IMR-90 (cell line): Measurements from ENCODE around the gene IMP3. TPM values are rescaled to one million over a fixed set of nuclear protein-coding genes. Genes with fewer than 3 reads are reported as not detected.

ENCODE experiments used
- ATAC-seq: fragments of 200-7000 bp; cut with Tn5 transposase; 2 replicates; pipeline ENCODE4 v1.9.1; 2020; ENCODE audit warnings: low read depth, mild to moderate bottlenecking, moderate library complexity
- BruUV-seq: library from RNA; stranded (reverse); fragments of 400-500 nt; replicated peaks from 2 replicates; lab custom pipeline; 2021; lab: Mats Ljungman, UMichigan
- CTCF ChIA-PET: fragments of 300-600 bp; formaldehyde crosslinking; extraction: SDS; loops from one replicate; lab custom pipeline; 2021; ENCODE audit warnings: antibody characterized with exemption; lab: Yijun Ruan, JAX
- POLR2A ChIA-PET: fragments of 300-600 bp; sonication (Branson Sonifier 250); formaldehyde crosslinking; loops from one replicate; lab custom pipeline; 2022; ENCODE audit warnings: antibody characterized with exemption; ENCODE audit not compliant: unreplicated experiment; lab: Charles Lee
- DNase-seq: peaks from one replicate; pipeline ENCODE4 v3.0.0; 2013
- H2AFZ ChIP-seq: replicated peaks from 2 replicates; pipeline ENCODE3; 2013; ENCODE audit warnings: low read length, mild to moderate bottlenecking; ENCODE audit not compliant: poor library complexity
- H2AK5ac ChIP-seq: 2 replicates; pipeline ENCODE4 v1.6.1; 2013; ENCODE audit warnings: low read depth, low read length, inconsistent platforms
- H2AK9ac ChIP-seq: replicated peaks from 2 replicates; pipeline ENCODE3; 2013; ENCODE audit warnings: mild to moderate bottlenecking, low read depth, low read length, moderate library complexity; ENCODE audit not compliant: poor library complexity
- H2BK120ac ChIP-seq: 2 replicates; pipeline ENCODE4 v1.6.1; 2013; ENCODE audit warnings: low read depth, low read length, inconsistent platforms
- H2BK15ac ChIP-seq: 3 replicates; pipeline ENCODE4 v1.6.1; 2013; ENCODE audit warnings: low read depth, low read length, inconsistent platforms
- H2BK20ac ChIP-seq: 2 replicates; pipeline ENCODE4 v1.6.1; 2013; ENCODE audit warnings: low read depth, mild to moderate bottlenecking, inconsistent platforms, low read length, moderate library complexity
- H2BK5ac ChIP-seq: 2 replicates; pipeline ENCODE4 v1.6.1; 2013; ENCODE audit warnings: mild to moderate bottlenecking, low read depth, low read length, inconsistent platforms; ENCODE audit not compliant: poor library complexity, severe bottlenecking
- H3K14ac ChIP-seq: replicated peaks from 2 replicates; pipeline ENCODE4 v1.6.1; 2013; ENCODE audit warnings: low read depth, low read length, inconsistent platforms
- H3K18ac ChIP-seq: 2 replicates; pipeline ENCODE4 v1.6.1; 2013; ENCODE audit warnings: low read depth, low read length, control low read depth
- H3K23ac ChIP-seq: 2 replicates; pipeline ENCODE4 v1.6.1; 2013; ENCODE audit warnings: low read depth, low read length, inconsistent platforms
- H3K27ac ChIP-seq: 2 replicates; pipeline ENCODE4 v1.5.1; 2013; ENCODE audit warnings: mild to moderate bottlenecking, control low read depth, low read length; ENCODE audit not compliant: insufficient read depth
- H3K27me3 ChIP-seq: 2 replicates; pipeline ENCODE4 v1.6.1; 2013; ENCODE audit warnings: low read length; ENCODE audit not compliant: control insufficient read depth, insufficient read depth
- H3K36me3 ChIP-seq: 2 replicates; pipeline ENCODE4 v1.6.1; 2013; ENCODE audit warnings: low read length, mixed read lengths; ENCODE audit not compliant: control insufficient read depth, insufficient read depth
- H3K4ac ChIP-seq: 2 replicates; pipeline ENCODE4 v1.6.1; 2013; ENCODE audit warnings: low read depth, low read length, inconsistent platforms
- H3K4me1 ChIP-seq: 2 replicates; pipeline ENCODE4 v1.6.1; 2013; ENCODE audit warnings: low read length, mixed read lengths; ENCODE audit not compliant: control insufficient read depth, insufficient read depth
- H3K4me2 ChIP-seq: 2 replicates; pipeline ENCODE4 v1.6.1; 2013; ENCODE audit warnings: low read depth, mild to moderate bottlenecking, control low read depth, low read length, moderate library complexity
- H3K4me3 ChIP-seq: 2 replicates; pipeline ENCODE4 v1.5.1; 2013; ENCODE audit warnings: low read depth, mild to moderate bottlenecking, control low read depth, low read length, moderate library complexity; ENCODE audit not compliant: insufficient read depth
- H3K56ac ChIP-seq: 2 replicates; pipeline ENCODE4 v1.6.1; 2013; ENCODE audit warnings: low read length, inconsistent platforms; ENCODE audit not compliant: insufficient read depth; ENCODE audit errors: extremely low read depth
- H3K79me1 ChIP-seq, 2 experiments: 2 replicates each; pipeline ENCODE4 v1.6.1; 2013; ENCODE audit warnings: low read length in 2 of 2, inconsistent platforms in 1 of 2, low read depth in 1 of 2
- H3K9ac ChIP-seq: 2 replicates; pipeline ENCODE4 v1.6.1; 2013; ENCODE audit warnings: low read depth, low read length, control low read depth
- H3K9me1 ChIP-seq: 2 replicates; pipeline ENCODE4 v1.6.1; 2013; ENCODE audit warnings: low read length, inconsistent platforms; ENCODE audit not compliant: insufficient read depth
- H3K9me3 ChIP-seq: 2 replicates; pipeline ENCODE4 v1.6.1; 2013; ENCODE audit warnings: low read length; ENCODE audit not compliant: control insufficient read depth, insufficient read depth
- H4K20me1 ChIP-seq: 2 replicates; pipeline ENCODE4 v1.6.1; 2013; ENCODE audit warnings: low read length, inconsistent platforms; ENCODE audit not compliant: insufficient read depth
- H4K5ac ChIP-seq: 2 replicates; pipeline ENCODE4 v1.6.1; 2013; ENCODE audit warnings: mild to moderate bottlenecking, low read depth, low read length, control low read depth
- H4K8ac ChIP-seq, 2 experiments: 2 replicates each; pipeline ENCODE4 v1.6.1; 2013; ENCODE audit warnings: low read depth in 2 of 2, low read length in 2 of 2, control low read depth in 1 of 2, inconsistent platforms in 1 of 2
- H4K91ac ChIP-seq: 2 replicates; pipeline ENCODE4 v1.6.1; 2013; ENCODE audit warnings: low read depth, low read length, inconsistent platforms; ENCODE audit not compliant: insufficient read depth
- CHD1 ChIP-seq: IDR thresholded peaks from 2 replicates; pipeline ENCODE4 v1.6.1; 2012; ENCODE audit warnings: low read depth, low read length, improper control_type of control experiment
- CTCF ChIP-seq: conservative IDR thresholded peaks from 2 replicates; pipeline ENCODE4 v1.5.1; 2012; ENCODE audit warnings: mild to moderate bottlenecking, low read depth, low read length, improper control_type of control experiment
- FOS ChIP-seq: fragments of 150-350 bp; IDR thresholded peaks from 2 replicates; pipeline ENCODE4 v1.6.1; 2016; ENCODE audit warnings: low read depth, low read length
- MAZ ChIP-seq: IDR thresholded peaks from 2 replicates; pipeline ENCODE4 v1.6.1; 2012; ENCODE audit warnings: low read depth, mild to moderate bottlenecking, low read length, improper control_type of control experiment, moderate library complexity, borderline replicate concordance
- RCOR1 ChIP-seq: IDR thresholded peaks from 2 replicates; pipeline ENCODE4 v1.6.1; 2012; ENCODE audit warnings: mild to moderate bottlenecking, low read length, improper control_type of control experiment; ENCODE audit not compliant: insufficient replicate concordance
- RFX5 ChIP-seq: IDR thresholded peaks from 2 replicates; pipeline ENCODE4 v1.8.0; 2012; ENCODE audit warnings: low read depth, mild to moderate bottlenecking, low read length, moderate library complexity
- SMC3 ChIP-seq: fragments of 150-350 bp; IDR thresholded peaks from 2 replicates; pipeline ENCODE4 v1.6.1; 2016; ENCODE audit warnings: low read depth, mild to moderate bottlenecking, antibody characterized with exemption, low read length, moderate library complexity
- USF2 ChIP-seq: fragments of 150-350 bp; IDR thresholded peaks from 2 replicates; pipeline ENCODE4 v1.6.1; 2017; ENCODE audit warnings: mild to moderate bottlenecking, antibody characterized with exemption, low read length, low read depth
- WGBS, 2 experiments: methylation state at CpG; one replicate each; pipeline versions ENCODE4 v1.1.5 to v1.1.7; 2013; ENCODE audit warnings: missing lambda C conversion rate in 2 of 2; ENCODE audit not compliant: insufficient read length in 1 of 2; ENCODE audit errors: extremely low coverage in 2 of 2; 5-methylcytosine and 5-hydroxymethylcytosine counted together
- dilution Hi-C: fragments of 300-500 bp; cut with HindIII; formaldehyde crosslinking; loops from one replicate; pipeline ENCODE4 v1.14.3; 2018; ENCODE audit warnings: low sequenced_read_pairs; ENCODE audit not compliant: unreplicated experiment
- in situ Hi-C: fragments of 300-500 bp; cut with MboI; formaldehyde crosslinking; loops from 3 replicates; pipeline ENCODE4 v1.14.3; 2019; ENCODE audit warnings: low sequenced_read_pairs, inconsistent platforms, mixed read lengths
- intact Hi-C: fragments of 100-400 bp; cut with micrococcal nuclease; formaldehyde crosslinking; loops from 2 replicates; pipeline ENCODE4 v1.10.0; 2022
- polyA plus RNA-seq, 3 experiments: library from polyadenylated mRNA; depleted of rRNA; stranded (reverse); fragments of >200 nt; gene quantifications; 2 replicates each; pipeline ENCODE4 v1.2.3, GENCODE V29; 2012; ENCODE audit warnings: low replicate concordance in 1 of 3
- total RNA-seq: library from RNA; depleted of rRNA; stranded (reverse); fragments of >200 nt; gene quantifications from 2 replicates; pipeline ENCODE4 v1.2.3, GENCODE V29; 2012

The IMP3 gene
- total and polyA plus RNA-seq, 2 of the 4 experiments (the other 2 are of a cell fraction) = 42.1 to 59.3 TPM

GRCh38 chr15:75687486-75688277 is 47.7 kb upstream of the IMP3 start:
- peaks cover 11 to 50% of the 10 kb centered on the region in 2 experiments for H3K79me1 ChIP-seq
- TF ChIP-seq CTCF (no peak), MAZ (no peak), USF2 (no peak), FOS (no peak), CHD1 (no peak), RFX5 (no peak), RCOR1 (no peak), SMC3 (no peak)
- no peak overlapping the region for H4K91ac ChIP-seq
- no peak overlapping the region for H3K4me3 ChIP-seq
- H2BK5ac ChIP-seq = no peak overlapping the region
- no peak overlapping the region for H3K4ac ChIP-seq
- BruUV-seq = no TSS peak
- no peak overlapping the region for H3K56ac ChIP-seq
- intact Hi-C loops (no loop called here), in situ Hi-C loops (loop anchor here (5.0 kb wide), 2 partner anchors 45 to 120 kb away; no protein-coding TSS in a partner anchor), dilution Hi-C loops (no loop called here)
- no peak overlapping the region for H4K8ac ChIP-seq
- no peaks in the 10 kb centered on the region for H3K4me1 ChIP-seq
- no peak overlapping the region for H2AFZ ChIP-seq
- no peak overlapping the region for H3K27ac ChIP-seq
- peaks cover 4% of the 10 kb centered on the region; the same call in 1 of the 2 replicates for H3K9me1 ChIP-seq
- no peaks in the 10 kb centered on the region for H3K9me3 ChIP-seq
- no peak overlapping the region for H2BK20ac ChIP-seq
- no peak overlapping the region for H3K14ac ChIP-seq
- DNase-seq (no peak), ATAC-seq (no peak)
- no peak overlapping the region for H4K5ac ChIP-seq
- no peak overlapping the region for H3K23ac ChIP-seq
- no peak overlapping the region for H3K9ac ChIP-seq
- ChIA-PET CTCF (no interaction called here), POLR2A (no interaction called here)
- no peak overlapping the region for H2AK5ac ChIP-seq
- peaks cover 10% of the 10 kb centered on the region for H4K20me1 ChIP-seq
- peaks cover 21% of the 10 kb centered on the region for H3K36me3 ChIP-seq
- 93% methylated on average over 27 of the region's 44 CpGs; no CpG with 5 or more reads in 1 of the 2 experiments for WGBS, 2 experiments
- no peak overlapping the region for H2BK15ac ChIP-seq
- H3K27me3 ChIP-seq = no peaks in the 10 kb centered on the region
- H3K18ac ChIP-seq = no peak overlapping the region
- no peak overlapping the region for H2AK9ac ChIP-seq
- H3K4me2 ChIP-seq = no peak overlapping the region
- no peak overlapping the region for H2BK120ac ChIP-seq
